Liver (tissue), 3 donors: Measurements from ENCODE around the gene PROX1.
A peak's percentile ranks its signal among the peaks of the same experiment; 100 is the strongest.

Experiments
- EGR1 ChIP-seq, 2 donors: IDR thresholded peaks; 2 replicates each; pipeline ENCODE4 v1.6.1; 2016 to 2018; ENCODE audit warnings: antibody characterized with exemption in 2 of 2, low read depth in 2 of 2
- JUND ChIP-seq, 2 donors: IDR thresholded peaks; 2 replicates each; pipeline ENCODE4 v1.6.1; 2016; ENCODE audit warnings: antibody characterized with exemption in 2 of 2
- TAF1 ChIP-seq: conservative IDR thresholded peaks from 2 replicates; pipeline ENCODE4 v1.6.1; 2016; ENCODE audit warnings: antibody characterized with exemption, mild to moderate bottlenecking
- TF ChIP-seq, protein P1 (sequence below): fragments of 150-350 bp; IDR thresholded peaks from 2 replicates; pipeline ENCODE4 v1.5.1; 2017; ENCODE audit warnings: improper control_type of control experiment, low read depth, low read length; ENCODE audit not compliant: missing input control
- TF ChIP-seq, protein P2 (sequence below): IDR thresholded peaks from 2 replicates; pipeline ENCODE4 v1.6.1; 2016; ENCODE audit warnings: antibody characterized with exemption
- TF ChIP-seq, protein P3 (sequence below): IDR thresholded peaks from 2 replicates; pipeline ENCODE4 v1.6.1; 2016; ENCODE audit warnings: antibody characterized with exemption, mild to moderate bottlenecking
- donor health status: healthy.
- donor health status: healthy.

DNA sequence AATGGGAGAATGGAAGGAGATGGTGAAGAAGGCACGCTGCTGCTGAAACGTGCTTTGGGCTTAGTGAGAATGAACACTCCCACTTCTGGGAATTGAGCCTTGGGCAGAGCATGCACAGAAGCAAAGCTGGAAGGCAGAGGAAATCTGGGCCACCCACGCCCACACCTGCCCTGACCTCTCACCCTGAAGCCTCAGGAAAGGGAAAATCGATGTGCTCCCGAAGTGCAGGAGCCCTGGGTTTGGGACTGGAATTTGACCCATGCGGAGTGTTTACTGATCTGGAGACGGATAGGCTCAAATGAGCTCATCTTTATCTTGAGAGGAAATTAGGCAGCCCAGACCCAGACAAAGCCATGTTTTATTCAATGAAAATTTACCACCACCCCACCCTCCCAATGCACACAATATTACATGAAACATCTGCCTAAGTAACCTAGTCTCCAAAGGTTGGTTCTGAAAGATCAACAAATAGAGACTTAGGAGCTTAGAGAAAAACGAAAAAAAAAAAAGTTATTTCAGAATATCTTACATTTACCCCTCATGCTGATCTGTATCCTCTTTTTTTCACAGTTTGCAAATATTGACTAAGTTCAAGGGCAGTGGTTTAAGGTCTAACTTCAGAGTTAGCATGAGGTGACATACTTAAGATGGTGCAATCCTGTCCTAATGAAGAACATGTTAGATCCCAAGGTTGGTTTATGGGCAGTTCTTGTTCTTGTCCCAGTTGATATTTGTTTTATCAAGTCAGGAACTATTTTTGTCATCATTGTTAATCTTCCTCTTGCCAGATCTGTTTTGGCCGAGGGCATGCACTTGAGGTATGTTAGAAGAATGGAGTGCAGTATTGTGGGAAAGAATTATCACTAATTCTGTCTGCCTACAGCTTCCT, 63.0 kb downstream of the PROX1 start:
- TF ChIP-seq EGR1 (IDR thresholded peaks at IDR 0.05; ENCODE audit: low read depth in 2 of 2) (peak; percentile 94 to 97), TAF1 (no peak), JUND (IDR thresholded peaks at IDR 0.05) (peak; percentile 95)
- TF ChIP-seq, protein P1, sequence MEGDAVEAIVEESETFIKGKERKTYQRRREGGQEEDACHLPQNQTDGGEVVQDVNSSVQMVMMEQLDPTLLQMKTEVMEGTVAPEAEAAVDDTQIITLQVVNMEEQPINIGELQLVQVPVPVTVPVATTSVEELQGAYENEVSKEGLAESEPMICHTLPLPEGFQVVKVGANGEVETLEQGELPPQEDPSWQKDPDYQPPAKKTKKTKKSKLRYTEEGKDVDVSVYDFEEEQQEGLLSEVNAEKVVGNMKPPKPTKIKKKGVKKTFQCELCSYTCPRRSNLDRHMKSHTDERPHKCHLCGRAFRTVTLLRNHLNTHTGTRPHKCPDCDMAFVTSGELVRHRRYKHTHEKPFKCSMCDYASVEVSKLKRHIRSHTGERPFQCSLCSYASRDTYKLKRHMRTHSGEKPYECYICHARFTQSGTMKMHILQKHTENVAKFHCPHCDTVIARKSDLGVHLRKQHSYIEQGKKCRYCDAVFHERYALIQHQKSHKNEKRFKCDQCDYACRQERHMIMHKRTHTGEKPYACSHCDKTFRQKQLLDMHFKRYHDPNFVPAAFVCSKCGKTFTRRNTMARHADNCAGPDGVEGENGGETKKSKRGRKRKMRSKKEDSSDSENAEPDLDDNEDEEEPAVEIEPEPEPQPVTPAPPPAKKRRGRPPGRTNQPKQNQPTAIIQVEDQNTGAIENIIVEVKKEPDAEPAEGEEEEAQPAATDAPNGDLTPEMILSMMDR = no peak
- TF ChIP-seq, protein P2, sequence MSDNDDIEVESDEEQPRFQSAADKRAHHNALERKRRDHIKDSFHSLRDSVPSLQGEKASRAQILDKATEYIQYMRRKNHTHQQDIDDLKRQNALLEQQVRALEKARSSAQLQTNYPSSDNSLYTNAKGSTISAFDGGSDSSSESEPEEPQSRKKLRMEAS = peak; percentile 95
- TF ChIP-seq, protein P3, sequence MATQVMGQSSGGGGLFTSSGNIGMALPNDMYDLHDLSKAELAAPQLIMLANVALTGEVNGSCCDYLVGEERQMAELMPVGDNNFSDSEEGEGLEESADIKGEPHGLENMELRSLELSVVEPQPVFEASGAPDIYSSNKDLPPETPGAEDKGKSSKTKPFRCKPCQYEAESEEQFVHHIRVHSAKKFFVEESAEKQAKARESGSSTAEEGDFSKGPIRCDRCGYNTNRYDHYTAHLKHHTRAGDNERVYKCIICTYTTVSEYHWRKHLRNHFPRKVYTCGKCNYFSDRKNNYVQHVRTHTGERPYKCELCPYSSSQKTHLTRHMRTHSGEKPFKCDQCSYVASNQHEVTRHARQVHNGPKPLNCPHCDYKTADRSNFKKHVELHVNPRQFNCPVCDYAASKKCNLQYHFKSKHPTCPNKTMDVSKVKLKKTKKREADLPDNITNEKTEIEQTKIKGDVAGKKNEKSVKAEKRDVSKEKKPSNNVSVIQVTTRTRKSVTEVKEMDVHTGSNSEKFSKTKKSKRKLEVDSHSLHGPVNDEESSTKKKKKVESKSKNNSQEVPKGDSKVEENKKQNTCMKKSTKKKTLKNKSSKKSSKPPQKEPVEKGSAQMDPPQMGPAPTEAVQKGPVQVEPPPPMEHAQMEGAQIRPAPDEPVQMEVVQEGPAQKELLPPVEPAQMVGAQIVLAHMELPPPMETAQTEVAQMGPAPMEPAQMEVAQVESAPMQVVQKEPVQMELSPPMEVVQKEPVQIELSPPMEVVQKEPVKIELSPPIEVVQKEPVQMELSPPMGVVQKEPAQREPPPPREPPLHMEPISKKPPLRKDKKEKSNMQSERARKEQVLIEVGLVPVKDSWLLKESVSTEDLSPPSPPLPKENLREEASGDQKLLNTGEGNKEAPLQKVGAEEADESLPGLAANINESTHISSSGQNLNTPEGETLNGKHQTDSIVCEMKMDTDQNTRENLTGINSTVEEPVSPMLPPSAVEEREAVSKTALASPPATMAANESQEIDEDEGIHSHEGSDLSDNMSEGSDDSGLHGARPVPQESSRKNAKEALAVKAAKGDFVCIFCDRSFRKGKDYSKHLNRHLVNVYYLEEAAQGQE = peak; percentile 60
